ENCODE data around the gene EMX1.
A peak's percentile ranks its signal among the peaks of the same experiment; 100 is the strongest.

EMX1 gene

DNA sequence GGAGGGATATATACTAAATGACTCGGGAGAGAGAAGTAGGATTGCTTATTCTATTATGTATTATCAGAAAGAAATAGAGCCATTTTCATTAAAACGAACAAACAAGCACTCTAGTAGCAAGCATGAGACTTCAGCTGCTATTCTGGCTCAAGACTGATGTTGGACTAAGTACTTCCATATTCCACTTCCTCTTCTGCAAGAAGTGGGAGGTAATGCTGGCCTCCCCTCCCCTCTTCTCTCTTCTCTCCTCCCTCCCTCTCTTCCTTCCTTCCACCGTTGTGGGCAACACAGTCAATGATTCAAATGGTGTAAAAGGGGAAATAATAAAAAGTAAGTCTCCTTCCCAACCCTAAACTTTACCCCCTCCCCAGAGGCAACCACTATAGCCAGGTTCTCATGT lies 62.6 kb downstream of the EMX1 start:
- no peak for FAIRE-seq
- no peak for DNase-seq (ENCODE audit: low spot score)

DNA sequence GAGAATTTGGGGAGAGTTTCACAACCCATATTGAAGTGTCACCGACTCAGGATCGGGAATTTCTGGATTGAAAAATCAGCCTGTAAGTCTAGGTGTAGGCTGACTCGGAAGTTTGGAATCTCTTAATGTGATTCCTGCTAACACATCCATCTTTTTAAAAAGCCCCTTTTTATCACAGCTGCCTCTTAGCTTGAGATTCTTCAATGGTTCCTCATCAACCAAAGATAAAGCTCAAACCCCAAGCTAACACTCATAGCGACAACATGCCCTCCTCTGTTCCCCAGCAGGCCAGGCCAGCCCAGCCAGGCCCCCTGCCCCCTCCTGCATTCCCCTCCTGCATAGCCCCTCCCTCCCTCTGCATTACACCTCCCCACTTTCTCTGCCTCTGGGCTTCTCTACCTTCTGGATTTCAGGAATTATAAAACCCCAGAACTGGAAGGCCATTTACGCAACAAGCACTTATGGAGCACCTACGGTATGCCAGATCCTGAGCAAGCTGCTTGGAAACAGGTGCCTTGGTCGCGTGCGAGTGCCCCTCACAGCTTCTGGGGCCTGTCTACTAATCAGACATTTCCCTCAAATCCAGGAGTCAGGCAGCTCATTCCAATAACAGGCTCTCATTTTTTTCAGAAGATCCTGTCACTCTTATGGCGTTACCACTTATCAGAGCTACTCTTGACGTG lies 63.4 kb downstream of the EMX1 start:
- no peak for FAIRE-seq
- DNase-seq (ENCODE audit: low spot score) = peak; percentile 70

DNA sequence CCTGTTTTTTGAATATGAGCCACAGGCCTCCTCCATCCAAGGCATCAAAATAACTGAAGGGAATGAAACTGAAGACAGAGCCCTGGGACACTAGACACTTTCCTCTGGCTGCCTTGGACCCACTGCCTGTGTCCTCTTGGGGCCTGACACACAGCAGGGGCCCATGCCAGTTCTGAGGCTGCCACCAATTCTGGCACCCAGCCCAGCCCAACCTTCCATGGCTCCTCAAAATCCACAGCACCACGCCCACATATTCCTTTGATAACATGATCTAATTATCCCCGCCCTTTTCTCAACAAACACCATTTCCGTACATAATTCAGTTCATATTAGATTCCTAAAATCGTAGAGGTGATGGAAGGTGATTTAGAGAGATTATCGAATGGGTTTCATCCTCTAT lies 64.2 kb downstream of the EMX1 start:
- DNase-seq (ENCODE audit: low spot score) (no peak), FAIRE-seq (no peak)

DNA sequence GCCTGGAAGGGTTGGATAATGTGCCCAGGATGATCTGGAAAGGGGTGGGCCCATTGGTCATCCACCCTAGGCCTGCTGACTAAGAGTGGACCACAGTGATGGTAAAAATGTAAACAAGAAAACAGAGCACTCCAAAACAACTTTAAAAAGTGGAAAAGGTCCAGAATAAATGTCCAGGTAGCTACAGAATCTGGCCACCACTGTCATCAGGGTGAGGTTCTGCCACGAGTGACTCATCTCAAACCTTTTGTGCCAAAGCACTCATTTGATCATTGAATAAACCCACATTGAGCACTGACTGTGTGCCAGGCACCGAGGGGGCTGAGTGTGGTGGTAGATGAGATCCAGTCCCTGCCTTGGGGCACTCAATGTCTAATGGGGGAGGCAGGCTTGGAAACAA lies 64.9 kb downstream of the EMX1 start:
- DNase-seq (ENCODE audit: low spot score) = no peak
- FAIRE-seq = no peak

DNA sequence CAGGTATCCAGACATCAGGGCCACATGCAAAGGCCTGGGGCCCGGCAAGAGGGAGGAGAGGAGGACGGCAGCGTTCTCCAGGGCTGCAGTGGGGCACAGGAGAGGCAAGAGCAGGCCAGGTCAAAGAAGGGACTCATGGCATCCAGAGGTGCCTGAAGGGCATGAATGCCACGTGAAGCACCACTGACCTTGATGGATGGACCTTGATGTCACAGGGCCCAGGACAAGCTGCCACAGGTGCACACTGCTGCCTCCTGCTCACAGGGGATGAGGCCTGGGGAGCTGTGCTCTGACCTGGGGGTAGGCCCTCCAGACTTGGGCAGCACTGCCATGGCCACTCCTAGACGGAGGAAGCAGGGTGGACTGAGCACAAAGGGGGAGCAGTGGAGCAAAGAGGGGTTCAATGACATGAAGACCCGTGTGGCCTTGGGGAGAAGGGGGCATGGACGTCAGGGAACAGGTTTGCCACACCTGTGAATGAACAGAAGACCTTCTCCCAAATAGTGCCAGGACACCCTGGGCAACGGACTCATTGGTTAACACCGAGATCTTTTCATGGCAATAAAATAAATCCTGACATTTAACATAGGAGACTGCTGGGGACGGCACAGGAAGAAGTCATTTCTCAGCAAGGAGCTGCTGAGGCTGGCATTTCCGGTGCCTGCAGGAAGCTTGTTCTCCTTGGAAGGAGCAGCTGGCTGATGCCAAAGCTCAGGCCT lies 65.6 kb downstream of the EMX1 start:
- FAIRE-seq (no peak), DNase-seq (ENCODE audit: low spot score) (no peak)

DNA sequence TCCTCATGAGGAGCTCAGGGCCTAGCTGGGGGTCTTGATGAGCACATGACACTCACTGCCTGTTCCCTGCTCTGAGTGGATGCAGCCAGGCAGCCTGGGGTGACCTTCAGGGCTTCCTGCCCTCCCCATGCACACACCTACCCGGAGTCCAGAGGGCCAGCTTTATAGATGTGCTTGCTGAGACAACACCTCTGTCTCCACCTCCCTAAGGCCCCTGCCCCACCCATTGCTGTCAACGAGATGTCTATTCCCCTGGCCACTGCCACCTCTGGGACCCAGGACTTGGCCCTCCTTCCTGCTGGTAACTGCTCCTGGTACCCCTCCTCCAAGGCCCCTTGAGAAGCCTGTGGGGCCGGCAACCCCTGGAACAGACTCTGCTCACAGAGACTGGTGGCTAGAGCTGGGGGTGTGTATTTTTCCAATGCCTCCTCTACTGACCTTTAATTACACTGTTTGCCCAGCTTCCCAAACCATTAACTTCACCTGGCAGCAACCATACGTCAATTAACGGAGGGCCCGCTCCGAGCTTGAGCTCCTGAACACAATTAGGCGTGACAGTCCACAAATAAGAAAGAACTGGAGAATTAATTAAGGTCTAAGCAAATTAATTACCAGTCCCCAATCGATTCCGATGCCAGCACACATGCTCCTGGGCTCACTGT lies 66.3 kb downstream of the EMX1 start:
- FAIRE-seq (no peak), DNase-seq (ENCODE audit: low spot score) (no peak)

DNA sequence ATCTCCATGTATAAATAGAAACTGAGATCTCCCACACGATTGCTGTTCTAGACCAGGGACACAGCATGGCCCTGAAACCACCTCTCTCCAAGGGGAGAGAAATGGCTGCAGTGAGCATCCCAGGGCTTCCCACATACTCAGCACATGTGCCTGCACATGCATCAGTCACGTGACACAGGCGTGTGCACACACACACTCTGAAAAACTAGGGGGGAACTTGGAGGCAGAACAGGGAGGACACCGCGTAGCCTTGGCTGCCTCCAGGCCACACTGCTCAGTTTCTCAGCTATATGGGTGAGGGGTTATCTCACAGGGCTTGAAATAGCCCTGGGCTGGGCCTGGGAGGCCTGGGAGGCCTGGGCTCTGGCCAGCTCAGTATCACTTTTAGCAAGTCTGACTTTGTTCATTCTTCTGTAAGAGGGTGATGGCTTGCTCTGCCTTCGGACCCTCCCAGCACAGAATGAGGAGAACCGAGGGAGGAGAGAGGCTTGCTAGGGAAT lies 66.9 kb downstream of the EMX1 start:
- FAIRE-seq (no peak), DNase-seq (ENCODE audit: low spot score) (no peak)
